ENCODE results near the gene SACM1L.
"Not testable (repeated sequence)": the region's sequence is repeated elsewhere in the genome, so short reads cannot be mapped to it uniquely, and the experiment has no call there.

- not testable (repeated sequence) for TF ChIP-seq CTCF (IDR thresholded peaks at IDR 0.05; ENCODE audit: low read depth, low read length, missing input control); EGR1 (IDR thresholded peaks at IDR 0.05; ENCODE audit: low read depth in 2 of 2); RAD21 (IDR thresholded peaks at IDR 0.05)
Measured at GRCh38 chr3:45695166-45695565, 6.0 kb downstream of the SACM1L start.

Measured in liver (tissue), 3 donors.